Spleen (tissue), 7 donors: ENCODE measurements around the gene RIPPLY1.

Experiments
- CTCF ChIP-seq, 11 experiments: fragments of 200-600 bp in 7 of 11; fragments of 450-650 bp in 4 of 11; sonication (generic) in 4 of 11; IDR thresholded peaks in 8 of 11; conservative IDR thresholded peaks in 3 of 11; 1 replicate in 7 of 11; 2 replicates in 4 of 11; pipeline versions ENCODE4 v1.4.0 to v1.8.0; 2016 to 2021; ENCODE audit warnings: antibody characterized with exemption in 11 of 11, inconsistent platforms in 4 of 11, mild to moderate bottlenecking in 1 of 11
- POLR2A ChIP-seq, 3 donors: fragments of 450-650 bp; IDR thresholded peaks; one replicate each; pipeline ENCODE4 v1.5.1; 2017; ENCODE audit warnings: antibody characterized with exemption in 3 of 3, mild to moderate bottlenecking in 1 of 3
- donor health status: DM: no; HTN: no; CAD: no; lungs with moderate emphysema.
- donor health status: DM: no; HTN: no; CAD: no.
- donor health status: DM: no; HTN: no; CAD: no.

- TF ChIP-seq POLR2A (IDR thresholded peaks at IDR 0.05): no peak
- no peak for TF ChIP-seq CTCF (IDR thresholded peaks at IDR 0.05 in 8 of 11, conservative IDR thresholded peaks at IDR 0.05 in 3 of 11)
Measured at GRCh38 chrX:106919932-106920452, 16.9 kb upstream of the RIPPLY1 start, which contains the start of gene CLDN2.
